Stimulated activated CD8-positive, alpha-beta memory T cell treated with anti-CD3 and anti-CD28 coated beads, Interleukin-12 subunit alpha, Interleukin-12 subunit beta, amount 100 ng/mL, for 24 hours (primary cell): ENCODE results near the gene MAP3K8.
"Not testable (repeated sequence)": the region's sequence is repeated elsewhere in the genome, so short reads cannot be mapped to it uniquely, and the experiment has no call there.

Source experiments
- DNase-seq: peaks from one replicate; pipeline ENCODE4 v3.0.0-alpha.2; 2020; ENCODE audit errors: extremely low read depth

MAP3K8 gene

GRCh38 chr10:30447125-30447799 lies 13.3 kb downstream of the MAP3K8 start:
- DNase-seq: no peak

GRCh38 chr10:30448092-30448491 lies 14.1 kb downstream of the MAP3K8 start:
- DNase-seq: no peak

GRCh38 chr10:30453764-30454527 lies 20.0 kb downstream of the MAP3K8 start:
- no peak for DNase-seq

- DNase-seq: no peak
Measured at GRCh38 chr10:30454744-30455510, 20.9 kb downstream of the MAP3K8 start.

- no peak for DNase-seq
Measured at GRCh38 chr10:30455816-30456215, 21.8 kb downstream of the MAP3K8 start.

- DNase-seq: no peak
Measured at GRCh38 chr10:30456266-30456665, 22.3 kb downstream of the MAP3K8 start.

- no peak for DNase-seq
Measured at GRCh38 chr10:30459283-30459682, 25.3 kb downstream of the MAP3K8 start.

GRCh38 chr10:30460121-30460520 lies 26.1 kb downstream of the MAP3K8 start:
- no peak for DNase-seq

- no peak for DNase-seq
Measured at GRCh38 chr10:30462513-30462912, 28.5 kb downstream of the MAP3K8 start.

GRCh38 chr10:30463944-30464451 lies 30.0 kb downstream of the MAP3K8 start:
- DNase-seq: no peak

GRCh38 chr10:30464675-30465074 lies 30.7 kb downstream of the MAP3K8 start:
- no peak for DNase-seq

- no peak for DNase-seq
Measured at GRCh38 chr10:30466445-30466844, 32.5 kb downstream of the MAP3K8 start.

GRCh38 chr10:30467651-30468338 lies 33.8 kb downstream of the MAP3K8 start:
- no peak for DNase-seq

GRCh38 chr10:30472414-30473155 lies 38.6 kb downstream of the MAP3K8 start:
- no peak for DNase-seq

- DNase-seq: not testable (repeated sequence)
Measured at GRCh38 chr10:30475515-30475914, 41.5 kb downstream of the MAP3K8 start.

GRCh38 chr10:30476511-30477155 lies 42.6 kb downstream of the MAP3K8 start:
- no peak for DNase-seq

GRCh38 chr10:30479513-30479912 lies 45.5 kb downstream of the MAP3K8 start:
- DNase-seq: not testable (repeated sequence)

- no peak for DNase-seq
Measured at GRCh38 chr10:30481603-30482002, 47.6 kb downstream of the MAP3K8 start.

GRCh38 chr10:30488316-30488715 lies 54.3 kb downstream of the MAP3K8 start:
- no peak for DNase-seq

- no peak for DNase-seq
Measured at GRCh38 chr10:30489346-30489745, 55.4 kb downstream of the MAP3K8 start.
